Measurements from ENCODE around the gene NECAB2. TPM values are rescaled to one million over a fixed set of nuclear protein-coding genes. Genes with fewer than 3 reads are reported as not detected.
"Not testable (repeated sequence)": the region's sequence is repeated elsewhere in the genome, so short reads cannot be mapped to it uniquely, and the experiment has no call there.

Gene NECAB2
- total RNA-seq, 1 donor from 2014 or later: 6.5 TPM

- Mint-ChIP-seq H3K36me3 (no peaks in the 10 kb centered on the region), H3K4me1 (ENCODE audit: unreplicated experiment) (peaks cover 5% of the 10 kb centered on the region), H3K27me3 (no peaks in the 10 kb centered on the region), H3K9me3 (no peaks in the 10 kb centered on the region), H3K27ac (no peak overlapping the region), H3K4me3 (no peak overlapping the region)
- DNase-seq (ENCODE audit: extremely low spot score, unreplicated experiment): no peak
- no peak for TF ChIP-seq CTCF (conservative IDR thresholded peaks at IDR 0.05)
These were observed 29.8 kb upstream of the NECAB2 start for GRCh38 chr16:83937922-83938885.

- Mint-ChIP-seq H3K27ac (peak overlapping the region; percentile 7), H3K36me3 (no peaks in the 10 kb centered on the region), H3K9me3 (no peaks in the 10 kb centered on the region), H3K4me3 (no peak overlapping the region), H3K4me1 (ENCODE audit: unreplicated experiment) (peaks cover 5% of the 10 kb centered on the region), H3K27me3 (no peaks in the 10 kb centered on the region)
- TF ChIP-seq CTCF (conservative IDR thresholded peaks at IDR 0.05): no peak
- no peak for DNase-seq (ENCODE audit: extremely low spot score, unreplicated experiment)
These were observed 28.7 kb upstream of the NECAB2 start for GRCh38 chr16:83939266-83939855.

- DNase-seq (ENCODE audit: extremely low spot score, unreplicated experiment): no peak
- no peaks in the 10 kb centered on the region for H3K36me3 Mint-ChIP-seq
- TF ChIP-seq CTCF (conservative IDR thresholded peaks at IDR 0.05): no peak
- peak overlapping the region; percentile 12 for H3K27ac Mint-ChIP-seq
- H3K27me3 Mint-ChIP-seq: no peaks in the 10 kb centered on the region
- no peak overlapping the region for H3K4me3 Mint-ChIP-seq
- peaks cover 5% of the 10 kb centered on the region for H3K4me1 Mint-ChIP-seq (ENCODE audit: unreplicated experiment)
- no peaks in the 10 kb centered on the region for H3K9me3 Mint-ChIP-seq
These were observed 27.9 kb upstream of the NECAB2 start for GRCh38 chr16:83940119-83940518.

- no peak for TF ChIP-seq CTCF (conservative IDR thresholded peaks at IDR 0.05)
- no peak for DNase-seq (ENCODE audit: extremely low spot score, unreplicated experiment)
- no peaks in the 10 kb centered on the region for H3K27me3 Mint-ChIP-seq
- no peak overlapping the region for H3K4me3 Mint-ChIP-seq
- H3K4me1 Mint-ChIP-seq (ENCODE audit: unreplicated experiment): peaks cover 5% of the 10 kb centered on the region
- peak overlapping the region; percentile 14 for H3K27ac Mint-ChIP-seq
- H3K9me3 Mint-ChIP-seq: no peaks in the 10 kb centered on the region
- H3K36me3 Mint-ChIP-seq: no peaks in the 10 kb centered on the region
These were observed 27.2 kb upstream of the NECAB2 start for GRCh38 chr16:83940630-83941378.

GRCh38 chr16:83941546-83941945, 26.5 kb upstream of the NECAB2 start:
- not testable (repeated sequence) for H3K27ac Mint-ChIP-seq; H3K4me1 Mint-ChIP-seq (ENCODE audit: unreplicated experiment); H3K36me3 Mint-ChIP-seq; H3K9me3 Mint-ChIP-seq; H3K27me3 Mint-ChIP-seq; DNase-seq (ENCODE audit: extremely low spot score, unreplicated experiment); H3K4me3 Mint-ChIP-seq

Measured in type B pancreatic cell (in vitro differentiated cells).